ENCODE data around the gene ITPR3. TPM values are rescaled to one million over a fixed set of nuclear protein-coding genes. Genes with fewer than 3 reads are reported as not detected.

Gene ITPR3
- total and polyA plus RNA-seq, 4 donors: 0.49 to 2.8 (median 0.71) TPM

GRCh38 chr6:33714385-33715040, 93.4 kb downstream of the ITPR3 start:
- H3K4me1 ChIP-seq (ENCODE audit: control insufficient read depth in 4 of 4, insufficient read depth in 4 of 4, low read length in 3 of 4): peaks cover 0 to 31% (median 23%) of the 10 kb centered on the region in 4 donors
- no peaks in the 10 kb centered on the region for H3K27me3 ChIP-seq (ENCODE audit: control insufficient read depth in 4 of 4, insufficient read depth in 4 of 4, low read length in 3 of 4)
- peaks cover 0 to 1% (median 0%) of the 10 kb centered on the region in 4 donors for H3K36me3 ChIP-seq (ENCODE audit: control insufficient read depth in 4 of 4, insufficient read depth in 3 of 4, low read depth in 1 of 4, low read length in 3 of 4)
- WGBS: 73% methylated on average over 7 of the region's 7 CpGs
- TF ChIP-seq GABPA (IDR thresholded peaks at IDR 0.05 in 1 of 2, conservative IDR thresholded peaks at IDR 0.05 in 1 of 2) (no peak), NR2F2 (IDR thresholded peaks at IDR 0.05) (no peak), SP1 (IDR thresholded peaks at IDR 0.05) (no peak), RXRA (IDR thresholded peaks at IDR 0.05) (no peak), FOXA2 (IDR thresholded peaks at IDR 0.05) (no peak), HNF4A (conservative IDR thresholded peaks at IDR 0.05) (peak; percentile 30 to 32), YY1 (IDR thresholded peaks at IDR 0.05) (no peak), HNF4G (IDR thresholded peaks at IDR 0.05) (no peak), RAD21 (IDR thresholded peaks at IDR 0.05) (peak in 1 of 2 donors; percentile 25)
- TF ChIP-seq, protein P1, sequence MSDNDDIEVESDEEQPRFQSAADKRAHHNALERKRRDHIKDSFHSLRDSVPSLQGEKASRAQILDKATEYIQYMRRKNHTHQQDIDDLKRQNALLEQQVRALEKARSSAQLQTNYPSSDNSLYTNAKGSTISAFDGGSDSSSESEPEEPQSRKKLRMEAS (IDR thresholded peaks at IDR 0.05): no peak
- H3K9ac ChIP-seq (ENCODE audit: low read depth in 1 of 2, low read length in 2 of 2): no peak overlapping the region
- H3K27ac ChIP-seq (ENCODE audit: low read depth in 1 of 2, low read length in 2 of 2): no peak overlapping the region
- no peak for DNase-seq (ENCODE audit: low spot score)
- no peak overlapping the region for H3K4me3 ChIP-seq (ENCODE audit: low read depth in 1 of 3, low read length in 3 of 3)
- H3K9me3 ChIP-seq (ENCODE audit: control insufficient read depth in 4 of 4, low read length in 3 of 4): no peaks in the 10 kb centered on the region

- peaks cover 0 to 21% (median 17%) of the 10 kb centered on the region in 4 donors for H3K4me1 ChIP-seq (ENCODE audit: control insufficient read depth in 4 of 4, insufficient read depth in 4 of 4, low read length in 3 of 4)
- TF ChIP-seq FOXA2 (IDR thresholded peaks at IDR 0.05) (no peak), RXRA (IDR thresholded peaks at IDR 0.05) (no peak), NR2F2 (IDR thresholded peaks at IDR 0.05) (no peak), JUND (IDR thresholded peaks at IDR 0.05) (no peak), GABPA (IDR thresholded peaks at IDR 0.05 in 1 of 2, conservative IDR thresholded peaks at IDR 0.05 in 1 of 2) (no peak), RAD21 (IDR thresholded peaks at IDR 0.05) (no peak), HNF4A (conservative IDR thresholded peaks at IDR 0.05) (no peak), YY1 (IDR thresholded peaks at IDR 0.05) (no peak), FOXA1 (IDR thresholded peaks at IDR 0.05) (no peak)
- TF ChIP-seq, protein P1 (IDR thresholded peaks at IDR 0.05): no peak
- TF ChIP-seq, protein P2, sequence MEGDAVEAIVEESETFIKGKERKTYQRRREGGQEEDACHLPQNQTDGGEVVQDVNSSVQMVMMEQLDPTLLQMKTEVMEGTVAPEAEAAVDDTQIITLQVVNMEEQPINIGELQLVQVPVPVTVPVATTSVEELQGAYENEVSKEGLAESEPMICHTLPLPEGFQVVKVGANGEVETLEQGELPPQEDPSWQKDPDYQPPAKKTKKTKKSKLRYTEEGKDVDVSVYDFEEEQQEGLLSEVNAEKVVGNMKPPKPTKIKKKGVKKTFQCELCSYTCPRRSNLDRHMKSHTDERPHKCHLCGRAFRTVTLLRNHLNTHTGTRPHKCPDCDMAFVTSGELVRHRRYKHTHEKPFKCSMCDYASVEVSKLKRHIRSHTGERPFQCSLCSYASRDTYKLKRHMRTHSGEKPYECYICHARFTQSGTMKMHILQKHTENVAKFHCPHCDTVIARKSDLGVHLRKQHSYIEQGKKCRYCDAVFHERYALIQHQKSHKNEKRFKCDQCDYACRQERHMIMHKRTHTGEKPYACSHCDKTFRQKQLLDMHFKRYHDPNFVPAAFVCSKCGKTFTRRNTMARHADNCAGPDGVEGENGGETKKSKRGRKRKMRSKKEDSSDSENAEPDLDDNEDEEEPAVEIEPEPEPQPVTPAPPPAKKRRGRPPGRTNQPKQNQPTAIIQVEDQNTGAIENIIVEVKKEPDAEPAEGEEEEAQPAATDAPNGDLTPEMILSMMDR (IDR thresholded peaks at IDR 0.05; ENCODE audit: low read depth, low read length, missing input control): no peak
- TF ChIP-seq, protein P3, sequence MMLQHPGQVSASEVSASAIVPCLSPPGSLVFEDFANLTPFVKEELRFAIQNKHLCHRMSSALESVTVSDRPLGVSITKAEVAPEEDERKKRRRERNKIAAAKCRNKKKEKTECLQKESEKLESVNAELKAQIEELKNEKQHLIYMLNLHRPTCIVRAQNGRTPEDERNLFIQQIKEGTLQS (IDR thresholded peaks at IDR 0.05): no peak
- TF ChIP-seq, protein P4, sequence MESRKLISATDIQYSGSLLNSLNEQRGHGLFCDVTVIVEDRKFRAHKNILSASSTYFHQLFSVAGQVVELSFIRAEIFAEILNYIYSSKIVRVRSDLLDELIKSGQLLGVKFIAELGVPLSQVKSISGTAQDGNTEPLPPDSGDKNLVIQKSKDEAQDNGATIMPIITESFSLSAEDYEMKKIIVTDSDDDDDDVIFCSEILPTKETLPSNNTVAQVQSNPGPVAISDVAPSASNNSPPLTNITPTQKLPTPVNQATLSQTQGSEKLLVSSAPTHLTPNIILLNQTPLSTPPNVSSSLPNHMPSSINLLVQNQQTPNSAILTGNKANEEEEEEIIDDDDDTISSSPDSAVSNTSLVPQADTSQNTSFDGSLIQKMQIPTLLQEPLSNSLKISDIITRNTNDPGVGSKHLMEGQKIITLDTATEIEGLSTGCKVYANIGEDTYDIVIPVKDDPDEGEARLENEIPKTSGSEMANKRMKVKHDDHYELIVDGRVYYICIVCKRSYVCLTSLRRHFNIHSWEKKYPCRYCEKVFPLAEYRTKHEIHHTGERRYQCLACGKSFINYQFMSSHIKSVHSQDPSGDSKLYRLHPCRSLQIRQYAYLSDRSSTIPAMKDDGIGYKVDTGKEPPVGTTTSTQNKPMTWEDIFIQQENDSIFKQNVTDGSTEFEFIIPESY (IDR thresholded peaks at IDR 0.05): no peak
- TF ChIP-seq, protein P5, sequence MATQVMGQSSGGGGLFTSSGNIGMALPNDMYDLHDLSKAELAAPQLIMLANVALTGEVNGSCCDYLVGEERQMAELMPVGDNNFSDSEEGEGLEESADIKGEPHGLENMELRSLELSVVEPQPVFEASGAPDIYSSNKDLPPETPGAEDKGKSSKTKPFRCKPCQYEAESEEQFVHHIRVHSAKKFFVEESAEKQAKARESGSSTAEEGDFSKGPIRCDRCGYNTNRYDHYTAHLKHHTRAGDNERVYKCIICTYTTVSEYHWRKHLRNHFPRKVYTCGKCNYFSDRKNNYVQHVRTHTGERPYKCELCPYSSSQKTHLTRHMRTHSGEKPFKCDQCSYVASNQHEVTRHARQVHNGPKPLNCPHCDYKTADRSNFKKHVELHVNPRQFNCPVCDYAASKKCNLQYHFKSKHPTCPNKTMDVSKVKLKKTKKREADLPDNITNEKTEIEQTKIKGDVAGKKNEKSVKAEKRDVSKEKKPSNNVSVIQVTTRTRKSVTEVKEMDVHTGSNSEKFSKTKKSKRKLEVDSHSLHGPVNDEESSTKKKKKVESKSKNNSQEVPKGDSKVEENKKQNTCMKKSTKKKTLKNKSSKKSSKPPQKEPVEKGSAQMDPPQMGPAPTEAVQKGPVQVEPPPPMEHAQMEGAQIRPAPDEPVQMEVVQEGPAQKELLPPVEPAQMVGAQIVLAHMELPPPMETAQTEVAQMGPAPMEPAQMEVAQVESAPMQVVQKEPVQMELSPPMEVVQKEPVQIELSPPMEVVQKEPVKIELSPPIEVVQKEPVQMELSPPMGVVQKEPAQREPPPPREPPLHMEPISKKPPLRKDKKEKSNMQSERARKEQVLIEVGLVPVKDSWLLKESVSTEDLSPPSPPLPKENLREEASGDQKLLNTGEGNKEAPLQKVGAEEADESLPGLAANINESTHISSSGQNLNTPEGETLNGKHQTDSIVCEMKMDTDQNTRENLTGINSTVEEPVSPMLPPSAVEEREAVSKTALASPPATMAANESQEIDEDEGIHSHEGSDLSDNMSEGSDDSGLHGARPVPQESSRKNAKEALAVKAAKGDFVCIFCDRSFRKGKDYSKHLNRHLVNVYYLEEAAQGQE (IDR thresholded peaks at IDR 0.05): no peak
- H3K36me3 ChIP-seq (ENCODE audit: control insufficient read depth in 4 of 4, insufficient read depth in 3 of 4, low read depth in 1 of 4, low read length in 3 of 4): no peaks in the 10 kb centered on the region
- H3K27me3 ChIP-seq (ENCODE audit: control insufficient read depth in 4 of 4, insufficient read depth in 4 of 4, low read length in 3 of 4): no peaks in the 10 kb centered on the region
- H3K9ac ChIP-seq (ENCODE audit: low read depth in 1 of 2, low read length in 2 of 2): no peak overlapping the region
- H3K27ac ChIP-seq (ENCODE audit: low read depth in 1 of 2, low read length in 2 of 2): no peak overlapping the region
- no peak overlapping the region for H3K4me3 ChIP-seq (ENCODE audit: low read depth in 1 of 3, low read length in 3 of 3)
- 66% methylated on average over 7 of the region's 7 CpGs for WGBS
- H3K9me3 ChIP-seq (ENCODE audit: control insufficient read depth in 4 of 4, low read length in 3 of 4): no peaks in the 10 kb centered on the region
- no peak for DNase-seq (ENCODE audit: low spot score)
Measured at GRCh38 chr6:33716379-33716778, 95.3 kb downstream of the ITPR3 start.
